ENCODE measurements around the gene FAF1. TPM values are rescaled to one million over a fixed set of nuclear protein-coding genes. Genes with fewer than 3 reads are reported as not detected.
A peak's percentile ranks its signal among the peaks of the same experiment; 100 is the strongest.

FAF1 gene
- total and polyA plus RNA-seq, 2 of the 8 experiments (the other 6 are each of a cell fraction or from before 2014, with no cell fraction given) = 10.8 to 65.9 TPM

GRCh38 chr1:50620680-50621329, 339.3 kb downstream of the FAF1 start:
- H3K79me1 ChIP-seq (ENCODE audit: low read depth, low read length) = no peaks in the 10 kb centered on the region
- no peak overlapping the region for H2BK120ac ChIP-seq (replicated peaks; ENCODE audit: low read depth, low read length)
- no peak overlapping the region for H3K23ac ChIP-seq (ENCODE audit: insufficient read length)
- DNase-seq (ENCODE audit: low read depth in 1 of 2, low spot score in 2 of 2) (peak; percentile 33 to 65), FAIRE-seq (peak; percentile 48)
- POLR2A ChIA-PET (ENCODE audit: partially characterized antibody) = interaction anchor here (0.9 to 1.4 kb wide), 3 partner anchors 10 to 84 kb away, joined by 4 to 6 read pairs (median 4); no protein-coding TSS in a partner anchor
- H3K27me3 ChIP-seq (replicated peaks in 1 of 4; ENCODE audit: control insufficient read depth in 3 of 4, extremely low read depth in 1 of 4, insufficient read depth in 3 of 4, low read length in 3 of 4) = no peaks in the 10 kb centered on the region
- no peak overlapping the region; a peak in 1 of 7 replicates for H3K9ac ChIP-seq (replicated peaks in 1 of 4; ENCODE audit: extremely low read depth in 1 of 4, low read depth in 3 of 4, low read length in 3 of 4)
- no peaks in the 10 kb centered on the region for H3K9me3 ChIP-seq (ENCODE audit: insufficient read depth in 2 of 2, low read depth in 1 of 2, low read length in 1 of 2)
- no peak overlapping the region for H3K4ac ChIP-seq (replicated peaks; ENCODE audit: insufficient read length, low read depth, low read length)
- CTCF ChIA-PET (ENCODE audit: partially characterized antibody) = interaction anchor here (0.7 to 6.0 kb wide), 35 partner anchors 11 to 385 kb away, joined by 3 to 87 read pairs (median 4); no protein-coding TSS in a partner anchor
- H4K8ac ChIP-seq (ENCODE audit: extremely low read depth, insufficient read depth, low read length) = peak overlapping the region; percentile 76; the same call in 1 of the 2 replicates
- no peak overlapping the region for H2BK20ac ChIP-seq (ENCODE audit: low read length)
- H3K23me2 ChIP-seq (ENCODE audit: low read depth, low read length) = no peaks in the 10 kb centered on the region
- no peak overlapping the region for H4K5ac ChIP-seq (ENCODE audit: insufficient read length, low read depth, low read length)
- H3K56ac ChIP-seq (replicated peaks; ENCODE audit: insufficient read length, low read depth, low read length) = no peak overlapping the region
- no peaks in the 10 kb centered on the region for H3K79me2 ChIP-seq (ENCODE audit: control insufficient read depth in 1 of 2, insufficient read depth in 2 of 2, low read length in 2 of 2)
- H3K36me3 ChIP-seq (ENCODE audit: control insufficient read depth in 2 of 4, insufficient read depth in 4 of 4, low read length in 3 of 4) = no peaks in the 10 kb centered on the region
- no peak overlapping the region for H3K14ac ChIP-seq (ENCODE audit: insufficient read length)
- H3K4me3 ChIP-seq (ENCODE audit: extremely low read depth in 1 of 4, insufficient read depth in 2 of 4, low read depth in 3 of 4, low read length in 4 of 4) = no peak overlapping the region
- no peaks in the 10 kb centered on the region for H4K20me1 ChIP-seq (replicated peaks in 1 of 2; ENCODE audit: control insufficient read depth in 1 of 2, insufficient read depth in 2 of 2, low read length in 2 of 2)
- peaks cover 0 to 6% (median 0%) of the 10 kb centered on the region in 4 experiments; a peak in 4 of 7 replicates for H3K4me1 ChIP-seq (replicated peaks in 1 of 4; ENCODE audit: control insufficient read depth in 3 of 4, insufficient read depth in 4 of 4, low read length in 3 of 4)
- H4K91ac ChIP-seq (replicated peaks; ENCODE audit: insufficient read length, low read length) = no peak overlapping the region
- no peak overlapping the region for H2AFZ ChIP-seq (ENCODE audit: low read length)
- H3K18ac ChIP-seq (ENCODE audit: extremely low read depth, low read length) = peak overlapping the region; percentile 17; the same call in 1 of the 2 replicates
- WGBS, 2 experiments (ENCODE audit: extremely low coverage in 1 of 2, insufficient coverage in 1 of 2, insufficient read length in 1 of 2, insufficient replicate concordance in 2 of 2, low coverage in 1 of 2, low lambda C conversion rate in 2 of 2, missing lambda C conversion rate in 1 of 2) = 77% methylated on average over 6 of the region's 6 CpGs; no CpG with 5 or more reads in 1 of the 2 experiments
- no peak overlapping the region for H2BK12ac ChIP-seq (ENCODE audit: low read depth, low read length)
- H3K4me2 ChIP-seq (ENCODE audit: insufficient read depth in 1 of 2, low read depth in 2 of 2, low read length in 2 of 2) = no peak overlapping the region
- 0 out of 2 replicates have a peak overlapping the region, but pooled peaks have one; percentile 3 for H2BK5ac ChIP-seq (ENCODE audit: low read depth, low read length)
- H2AK5ac ChIP-seq (ENCODE audit: low read depth, low read length) = no peak overlapping the region
- H3K27ac ChIP-seq (ENCODE audit: low read depth, low read length) = 0 out of 2 replicates have a peak overlapping the region, but pooled peaks have one; percentile 32
- no peak overlapping the region for H2BK15ac ChIP-seq (ENCODE audit: low read length)
- TF ChIP-seq SIX5 (IDR thresholded peaks at IDR 0.05; ENCODE audit: low read depth, low read length) (no peak), RBBP5 (IDR thresholded peaks at IDR 0.05; ENCODE audit: borderline replicate concordance, low read depth, low read length) (no peak), TAF7 (optimal IDR thresholded peaks at IDR 0.05; ENCODE audit: borderline replicate concordance, low read depth, low read length) (no peak), SP4 (IDR thresholded peaks at IDR 0.05; ENCODE audit: low read length) (no peak), CEBPB (IDR thresholded peaks at IDR 0.05; ENCODE audit: low read depth, low read length) (no peak), HDAC2 (IDR thresholded peaks at IDR 0.05; ENCODE audit: borderline replicate concordance in 1 of 2, low read depth in 2 of 2, low read length in 2 of 2) (no peak), GABPA (IDR thresholded peaks at IDR 0.05; ENCODE audit: borderline replicate concordance, insufficient read depth, low read length) (no peak), POU5F1 (IDR thresholded peaks at IDR 0.05; ENCODE audit: low read depth, low read length) (no peak), JUN (IDR thresholded peaks at IDR 0.05; ENCODE audit: low read depth, low read length) (no peak), MAX (IDR thresholded peaks at IDR 0.05) (no peak), FOSL1 (IDR thresholded peaks at IDR 0.05; ENCODE audit: insufficient read depth, low read depth, low read length) (no peak), CHD1 (IDR thresholded peaks at IDR 0.05; ENCODE audit: low read depth, low read length) (no peak)

Measured in H1 (cell line).